Fibroblast of lung (primary cell): ENCODE results near the gene QSOX1.

Experiments used
- CTCF ChIP-seq, 2 donors: IDR thresholded peaks in 1 of 2; conservative IDR thresholded peaks in 1 of 2; 1 replicate in 1 of 2; 2 replicates in 1 of 2; pipeline ENCODE4 v1.5.1; 2011 to 2012; ENCODE audit warnings: low read length in 2 of 2, control low read depth in 1 of 2, inconsistent platforms in 1 of 2, low read depth in 1 of 2, mild to moderate bottlenecking in 1 of 2
- EZH2 ChIP-seq: IDR thresholded peaks from 2 replicates; pipeline ENCODE4 v1.5.1; 2012; ENCODE audit warnings: low read length, control low read depth, mild to moderate bottlenecking; ENCODE audit errors: missing control alignments

GRCh38 chr1:180230416-180230790 is 75.7 kb downstream of the QSOX1 start:
- TF ChIP-seq CTCF (conservative IDR thresholded peaks at IDR 0.05 in 1 of 2, IDR thresholded peaks at IDR 0.05 in 1 of 2; ENCODE audit: low read depth in 1 of 2, low read length in 2 of 2) = no peak
- TF ChIP-seq EZH2 = no peak
